Gastrocnemius medialis (tissue), 4 donors: ENCODE results near the gene SHC3.

Source experiments
- POLR2A ChIP-seq, 2 donors: fragments of 450-650 bp; IDR thresholded peaks; one replicate each; pipeline ENCODE4 v1.6.1; 2017; ENCODE audit warnings: antibody characterized with exemption in 2 of 2, mild to moderate bottlenecking in 2 of 2, moderate library complexity in 2 of 2
- TF ChIP-seq, protein P1 (sequence below), 5 experiments: fragments of 450-650 bp in 3 of 5; fragments of 200-600 bp in 2 of 5; sonication (generic) in 2 of 5; IDR thresholded peaks in 4 of 5; conservative IDR thresholded peaks in 1 of 5; 1 replicate in 4 of 5; 2 replicates in 1 of 5; pipeline ENCODE4 v1.5.1; 2016 to 2019; ENCODE audit warnings: antibody characterized with exemption in 5 of 5, mild to moderate bottlenecking in 3 of 5, moderate library complexity in 3 of 5

DNA sequence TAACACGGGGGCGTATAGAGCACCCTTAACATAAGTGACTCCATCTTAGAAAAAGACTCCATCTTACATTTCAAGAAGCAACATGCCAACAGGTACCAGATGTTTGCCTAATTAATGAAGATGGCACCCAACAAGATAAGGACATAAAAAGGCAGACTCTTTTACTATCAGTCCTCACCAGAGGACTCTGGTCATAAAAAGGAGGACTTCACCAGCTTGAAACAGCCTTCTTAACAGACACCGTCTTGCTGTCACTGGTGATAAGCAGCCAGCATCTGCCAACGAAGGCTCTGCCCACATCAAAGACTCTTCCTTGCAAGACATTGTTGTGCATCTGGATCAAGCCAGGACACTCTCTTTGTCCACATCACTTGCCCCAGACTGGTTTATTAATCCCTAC lies 107.0 kb downstream of the SHC3 start:
- TF ChIP-seq, protein P1, sequence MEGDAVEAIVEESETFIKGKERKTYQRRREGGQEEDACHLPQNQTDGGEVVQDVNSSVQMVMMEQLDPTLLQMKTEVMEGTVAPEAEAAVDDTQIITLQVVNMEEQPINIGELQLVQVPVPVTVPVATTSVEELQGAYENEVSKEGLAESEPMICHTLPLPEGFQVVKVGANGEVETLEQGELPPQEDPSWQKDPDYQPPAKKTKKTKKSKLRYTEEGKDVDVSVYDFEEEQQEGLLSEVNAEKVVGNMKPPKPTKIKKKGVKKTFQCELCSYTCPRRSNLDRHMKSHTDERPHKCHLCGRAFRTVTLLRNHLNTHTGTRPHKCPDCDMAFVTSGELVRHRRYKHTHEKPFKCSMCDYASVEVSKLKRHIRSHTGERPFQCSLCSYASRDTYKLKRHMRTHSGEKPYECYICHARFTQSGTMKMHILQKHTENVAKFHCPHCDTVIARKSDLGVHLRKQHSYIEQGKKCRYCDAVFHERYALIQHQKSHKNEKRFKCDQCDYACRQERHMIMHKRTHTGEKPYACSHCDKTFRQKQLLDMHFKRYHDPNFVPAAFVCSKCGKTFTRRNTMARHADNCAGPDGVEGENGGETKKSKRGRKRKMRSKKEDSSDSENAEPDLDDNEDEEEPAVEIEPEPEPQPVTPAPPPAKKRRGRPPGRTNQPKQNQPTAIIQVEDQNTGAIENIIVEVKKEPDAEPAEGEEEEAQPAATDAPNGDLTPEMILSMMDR (IDR thresholded peaks at IDR 0.05 in 4 of 5, conservative IDR thresholded peaks at IDR 0.05 in 1 of 5) = no peak
- TF ChIP-seq POLR2A (IDR thresholded peaks at IDR 0.05) = no peak
